HCT116 (cell line): Measurements from ENCODE around the gene IRF8. TPM values are rescaled to one million over a fixed set of nuclear protein-coding genes. Genes with fewer than 3 reads are reported as not detected.

Source experiments
- ATAC-seq: fragments of 200-7000 bp; cut with Tn5 transposase; 2 replicates; pipeline ENCODE4 v1.9.1; 2020; ENCODE audit warnings: mild to moderate bottlenecking, moderate library complexity
- BruUV-seq: library from RNA; stranded (reverse); fragments of 400-500 nt; replicated peaks from 2 replicates; lab custom pipeline; 2021; lab: Mats Ljungman, UMichigan
- CTCF ChIA-PET: fragments of 300-600 bp; sonication (Branson Sonifier 250); formaldehyde crosslinking; loops from one replicate; lab custom pipeline; 2021; ENCODE audit warnings: antibody characterized with exemption; lab: Charles Lee
- POLR2A ChIA-PET: fragments of 300-600, 350-600 bp; sonication (Branson Sonifier 250); formaldehyde crosslinking; loops from one replicate; lab custom pipeline; 2021; ENCODE audit warnings: antibody characterized with exemption; lab: Charles Lee
- RAD21 ChIA-PET, 2 experiments: fragments of 300-600 bp; sonication (Branson Sonifier 250); formaldehyde crosslinking; loops; one replicate each; lab custom pipeline; 2023; ENCODE audit warnings: low total read pairs in 2 of 2; ENCODE audit not compliant: uncharacterized antibody in 2 of 2, unreplicated experiment in 2 of 2, low non-redundant PET in 1 of 2; lab: Charles Lee
- DNase-seq: peaks from one replicate; pipeline ENCODE4 v3.0.0-alpha.2; 2010; ENCODE audit warnings: low read depth, low spot score
- H2AFZ ChIP-seq: fragments of 200-600 bp; shearing (Covaris generic), sonication (generic); 2 replicates; pipeline ENCODE4 v1.6.1; 2017; ENCODE audit warnings: low read depth, mixed run types, mixed read lengths, antibody characterized with exemption, low read length; ENCODE audit not compliant: poor library complexity, severe bottlenecking
- H3K27ac ChIP-seq: 2 replicates; pipeline ENCODE4 v1.5.1; 2012; ENCODE audit warnings: low read depth, low read length
- H3K27me3 ChIP-seq: fragments of 200-600 bp; sonication (generic); 2 replicates; pipeline ENCODE4 v1.6.1; 2016; ENCODE audit warnings: mixed run types, low read length, mixed read lengths; ENCODE audit not compliant: insufficient read depth
- H3K36me3 ChIP-seq, 2 experiments: fragments of 200-500 bp in 1 of 2; fragments of 200-600 bp in 1 of 2; sonication (Bioruptor generic) in 1 of 2; sonication (generic) in 1 of 2; 2 replicates each; pipeline versions ENCODE4 v1.5.1 to v1.6.1; 2014 to 2016; ENCODE audit warnings: low read length in 2 of 2, inconsistent platforms in 1 of 2, mixed read lengths in 1 of 2, mixed run types in 1 of 2; ENCODE audit not compliant: insufficient read depth in 2 of 2, control insufficient read depth in 1 of 2
- H3K4me1 ChIP-seq, 2 experiments: fragments of 200-600 bp in 1 of 2; sonication (generic) in 1 of 2; 2 replicates each; pipeline versions ENCODE4 v1.5.1 to v1.6.1; 2012 to 2017; ENCODE audit warnings: low read length in 2 of 2, inconsistent platforms in 1 of 2, mild to moderate bottlenecking in 1 of 2, mixed read lengths in 1 of 2, mixed run types in 1 of 2, moderate library complexity in 1 of 2; ENCODE audit not compliant: insufficient read depth in 2 of 2, control insufficient read depth in 1 of 2
- H3K4me2 ChIP-seq: fragments of 200-600 bp; sonication (generic); 2 replicates; pipeline ENCODE4 v1.6.1; 2017; ENCODE audit warnings: mixed run types, low read length, mixed read lengths
- H3K4me3 ChIP-seq, 2 experiments: fragments of 200-600 bp in 1 of 2; sonication (generic) in 1 of 2; replicated peaks in 1 of 2; 2 replicates each; pipeline ENCODE4 v1.5.1; 2011 to 2016; ENCODE audit warnings: low read length in 2 of 2, control low read depth in 1 of 2, low read depth in 1 of 2, mild to moderate bottlenecking in 1 of 2, mixed read lengths in 1 of 2, mixed run types in 1 of 2
- H3K79me2 ChIP-seq: fragments of 200-600 bp; sonication (generic); 2 replicates; pipeline ENCODE4 v1.6.1; 2017; ENCODE audit warnings: mild to moderate bottlenecking, mixed run types, low read length, moderate library complexity, mixed read lengths; ENCODE audit not compliant: insufficient read depth
- H3K9ac ChIP-seq: fragments of 200-600 bp; sonication (generic); 2 replicates; pipeline ENCODE4 v1.6.1; 2016; ENCODE audit warnings: low read length, mixed read lengths
- H3K9me2 ChIP-seq: fragments of 200-600 bp; sonication (generic), shearing (Covaris generic); 2 replicates; pipeline ENCODE4 v1.6.1; 2017; ENCODE audit warnings: mixed run types, mild to moderate bottlenecking, moderate library complexity; ENCODE audit not compliant: insufficient read depth
- H3K9me3 ChIP-seq, 2 experiments: fragments of 200-500 bp in 1 of 2; fragments of 200-600 bp in 1 of 2; sonication (Bioruptor generic) in 1 of 2; sonication (generic) in 1 of 2; 2 replicates each; pipeline ENCODE4 v1.6.1; 2014 to 2017; ENCODE audit warnings: low read length in 2 of 2, mixed read lengths in 2 of 2, inconsistent platforms in 1 of 2, low read depth in 1 of 2, mild to moderate bottlenecking in 1 of 2, mixed run types in 1 of 2, moderate library complexity in 1 of 2; ENCODE audit not compliant: control insufficient read depth in 1 of 2, insufficient read depth in 1 of 2
- H4K20me1 ChIP-seq: fragments of 200-600 bp; sonication (generic), shearing (Covaris generic); 2 replicates; pipeline ENCODE4 v1.6.1; 2017; ENCODE audit warnings: mixed run types, mild to moderate bottlenecking, moderate library complexity; ENCODE audit not compliant: insufficient read depth
- ATF3 ChIP-seq: IDR thresholded peaks from 2 replicates; pipeline ENCODE4 v1.6.1; 2012
- CTCF ChIP-seq, 3 experiments: fragments of 200-600 bp in 1 of 3; sonication (generic) in 1 of 3; IDR thresholded peaks in 2 of 3; conservative IDR thresholded peaks in 1 of 3; 2 replicates each; pipeline ENCODE4 v1.5.1; 2012 to 2017; ENCODE audit warnings: low read depth in 2 of 3, low read length in 2 of 3, antibody characterized with exemption in 1 of 3, borderline replicate concordance in 1 of 3, control low read depth in 1 of 3, mild to moderate bottlenecking in 1 of 3, mixed read lengths in 1 of 3, mixed run types in 1 of 3, moderate library complexity in 1 of 3; ENCODE audit not compliant: insufficient read depth in 1 of 3
- ELF1 ChIP-seq: IDR thresholded peaks from 2 replicates; pipeline ENCODE4 v1.6.1; 2012; ENCODE audit warnings: low read depth, borderline replicate concordance
- FOSL1 ChIP-seq: IDR thresholded peaks from 2 replicates; pipeline ENCODE4 v1.6.1; 2012; ENCODE audit warnings: low read depth
- MAX ChIP-seq: IDR thresholded peaks from 2 replicates; pipeline ENCODE4 v1.6.1; 2012
- SP1 ChIP-seq: IDR thresholded peaks from 2 replicates; pipeline ENCODE4 v1.6.1; 2012; ENCODE audit warnings: low read depth
- SRF ChIP-seq: IDR thresholded peaks from 2 replicates; pipeline ENCODE4 v1.6.1; 2012; ENCODE audit warnings: low read depth
- intact Hi-C: fragments of 100-400 bp; cut with micrococcal nuclease; formaldehyde crosslinking; loops from 2 replicates; pipeline ENCODE4 v1.10.0; 2022
- total RNA-seq: library from RNA; stranded (reverse); gene quantifications from one replicate; pipeline ENCODE4 v1.2.1, GENCODE V29; 2021; ENCODE audit not compliant: unreplicated experiment

The IRF8 gene
- total RNA-seq, 1 experiment from 2014 or later = 0.61 TPM

GRCh38 chr16:85921026-85921425 lies 22.1 kb downstream of the IRF8 start (continued):
- TF ChIP-seq CTCF (IDR thresholded peaks at IDR 0.05 in 2 of 3, conservative IDR thresholded peaks at IDR 0.05 in 1 of 3; ENCODE audit: borderline replicate concordance in 1 of 3, insufficient read depth in 1 of 3, low read depth in 2 of 3, low read length in 2 of 3) = no peak
- TF ChIP-seq ATF3 = no peak
- TF ChIP-seq SP1 = no peak
- TF ChIP-seq SRF = no peak
- no peak for TF ChIP-seq MAX
- TF ChIP-seq FOSL1 = no peak

- Histone ChIP-seq H3K4me3 (no peak overlapping the region), H3K79me2 (no peaks in the 10 kb centered on the region), H3K9ac (no peak overlapping the region), H3K4me1 (no peaks in the 10 kb centered on the region), H3K27ac (no peak overlapping the region), H3K4me2 (no peak overlapping the region), H3K27me3 (peaks cover 27% of the 10 kb centered on the region), H3K9me2 (no peaks in the 10 kb centered on the region)
- BruUV-seq = no TSS peak
- ATAC-seq = no peak
- CTCF ChIA-PET = interaction anchor here (1.4 kb wide), 1 partner anchor 102 kb away, joined by 3 read pairs; no protein-coding TSS in a partner anchor
- intact Hi-C loops = no loop called here
- TF ChIP-seq ELF1 = no peak
- TF ChIP-seq, all 23 proteins: peak for 0
- no peaks in the 10 kb centered on the region for H3K36me3 ChIP-seq
- H3K9me3 ChIP-seq = no peaks in the 10 kb centered on the region
- ChIA-PET POLR2A (no interaction called here), RAD21 (no interaction called here)
- no peaks in the 10 kb centered on the region for H4K20me1 ChIP-seq
- H2AFZ ChIP-seq = no peak overlapping the region
- DNase-seq = no peak
Observed at GRCh38 chr16:85923153-85924021, 24.4 kb downstream of the IRF8 start.
